HG02642 (cell line): ENCODE data around the gene TDO2.
"Not testable (repeated sequence)": the region's sequence is repeated elsewhere in the genome, so short reads cannot be mapped to it uniquely, and the experiment has no call there.

Experiments
- ATAC-seq: cut with Tn5 transposase; IDR thresholded peaks from one replicate; pipeline ENCODE4 v1.9.1; 2021; ENCODE audit warnings: mild to moderate bottlenecking; ENCODE audit not compliant: unreplicated experiment, poor library complexity

The TDO2 gene

DNA sequence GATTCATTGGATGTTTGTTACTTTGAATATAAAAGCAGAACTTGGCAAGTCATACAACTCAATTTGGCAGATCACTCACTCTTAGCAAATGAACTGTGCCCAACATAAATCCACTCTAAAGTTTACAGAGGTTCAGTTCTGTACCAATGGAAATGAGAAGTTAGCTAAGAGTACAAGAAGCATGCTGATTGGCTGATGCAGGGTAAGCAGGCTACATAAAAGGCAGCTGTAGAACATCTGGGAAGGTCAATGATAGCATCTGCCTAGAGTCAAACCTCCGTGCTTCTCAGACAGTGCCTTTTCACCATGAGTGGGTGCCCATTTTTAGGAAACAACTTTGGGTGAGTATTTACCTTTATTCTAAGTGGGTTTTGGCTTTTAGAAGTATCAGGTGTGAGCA is at the start of gene TDO2:
TSS of gene TDO2 (plus strand) at position 244 of the 400 bp plus-strand sequence. CDS start at position 307, 63 bp downstream.
- ATAC-seq, result no peak

DNA sequence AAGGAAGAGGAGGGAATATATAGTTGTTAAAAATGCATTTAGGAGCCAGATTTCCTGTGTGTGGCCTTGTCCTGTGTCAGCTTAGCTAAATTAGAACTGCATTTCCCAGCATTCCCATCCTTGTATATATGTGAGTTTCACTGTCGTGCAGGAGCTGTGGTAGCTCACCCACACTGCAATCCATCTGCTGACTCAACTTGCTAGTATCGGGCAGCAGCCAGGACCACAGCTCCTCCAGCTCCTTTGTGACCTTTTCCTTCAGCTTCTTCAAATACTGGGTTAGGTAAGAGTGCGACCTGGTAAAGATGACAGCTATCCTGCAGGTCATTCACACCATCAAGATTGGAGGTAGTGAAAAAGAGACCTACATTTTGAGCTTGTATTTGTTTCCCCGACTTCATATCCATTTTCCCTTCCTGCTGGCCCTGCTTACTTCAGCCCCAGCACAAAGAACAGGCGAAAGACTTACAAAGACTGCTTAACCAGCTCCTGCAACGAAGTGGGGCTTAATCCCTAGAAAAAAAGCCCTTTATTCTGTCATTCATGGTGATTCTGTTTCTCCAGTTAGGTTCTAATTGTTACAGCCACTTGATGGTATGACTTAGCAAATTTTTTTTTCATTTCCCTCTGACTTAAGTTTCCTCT is 48.8 kb upstream of the TDO2 start:
- ATAC-seq, result no peak

DNA sequence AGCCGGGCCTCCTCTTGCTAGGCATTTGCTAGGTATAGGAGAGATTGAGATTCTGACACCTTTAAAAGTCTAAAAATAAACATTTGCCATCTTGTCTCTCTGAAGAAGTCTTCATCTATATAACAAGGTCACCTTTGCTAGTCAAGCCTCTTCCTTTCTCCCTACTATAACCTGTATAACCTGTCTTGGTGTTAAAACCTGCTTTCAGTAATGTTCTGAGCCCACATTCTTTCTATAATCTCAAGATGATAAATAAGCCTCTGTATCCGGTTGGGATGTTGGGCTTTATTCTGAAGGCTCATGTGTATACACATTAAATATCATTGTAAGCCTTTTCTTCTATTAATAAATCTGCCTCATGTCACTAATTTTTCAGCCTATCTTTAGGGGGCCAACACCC is 47.6 kb upstream of the TDO2 start:
- ATAC-seq, result no peak

DNA sequence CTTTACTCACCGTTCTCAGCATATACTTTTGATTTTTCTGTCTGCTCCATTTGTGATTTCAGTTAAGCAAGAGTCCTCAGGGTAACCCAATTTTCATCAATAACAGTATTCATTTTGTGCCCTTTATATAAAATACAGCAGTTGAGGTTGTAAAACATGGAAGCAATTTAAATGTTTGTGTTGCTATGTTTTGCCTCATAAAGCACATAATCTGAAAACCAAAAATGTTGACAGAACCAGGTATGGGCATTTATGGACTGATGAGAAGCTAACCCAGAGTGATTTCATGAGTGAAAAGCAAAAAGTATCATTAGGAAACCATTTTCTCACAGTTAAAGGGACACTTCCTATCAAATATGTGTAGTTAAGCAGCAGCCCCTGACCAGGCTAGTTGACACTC is 37.3 kb upstream of the TDO2 start, which contains the start of gene ASIC5:
TSS of gene ASIC5 (minus strand) at position 101 of the 400 bp plus-strand sequence. CDS start at position 50, 51 bp downstream.
- no peak for ATAC-seq

DNA sequence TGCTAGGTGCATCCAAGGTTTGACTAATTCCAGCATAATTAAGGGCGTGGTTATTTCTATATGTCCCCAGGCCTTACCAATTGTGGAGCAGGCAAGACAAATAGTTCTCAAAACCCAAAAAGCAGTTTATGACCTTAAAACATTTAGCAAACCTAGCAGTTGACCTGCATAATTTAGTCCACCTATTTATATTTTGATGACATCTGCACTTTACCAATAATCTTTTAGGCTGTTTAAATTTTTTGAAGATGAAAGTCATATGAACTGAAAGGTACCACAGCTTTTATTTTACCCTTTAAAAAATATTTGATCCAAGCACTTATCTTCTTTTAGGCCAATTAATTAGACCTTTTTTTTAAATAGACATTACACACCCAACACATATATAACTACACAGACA is 27.6 kb upstream of the TDO2 start:
- no peak for ATAC-seq

DNA sequence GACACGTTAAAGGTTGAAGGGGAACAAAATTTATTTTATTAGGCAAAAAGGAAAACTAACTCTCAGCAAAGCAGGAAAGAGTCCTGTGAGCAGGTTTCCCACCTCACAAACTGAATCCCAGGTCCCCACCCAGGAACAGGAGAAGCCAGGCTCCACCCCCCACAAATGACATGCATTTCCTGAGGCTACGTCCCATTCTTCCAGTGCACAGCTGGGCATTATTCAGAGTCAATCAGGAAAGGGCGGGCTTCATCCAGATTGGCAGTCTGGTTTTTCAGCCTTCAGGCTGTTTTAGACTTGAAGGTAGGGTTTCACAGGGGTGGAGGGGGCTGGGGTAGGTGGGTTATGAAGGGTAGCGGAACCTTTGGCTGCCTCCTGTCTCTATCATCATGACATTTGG is 25.5 kb upstream of the TDO2 start:
- no peak for ATAC-seq

DNA sequence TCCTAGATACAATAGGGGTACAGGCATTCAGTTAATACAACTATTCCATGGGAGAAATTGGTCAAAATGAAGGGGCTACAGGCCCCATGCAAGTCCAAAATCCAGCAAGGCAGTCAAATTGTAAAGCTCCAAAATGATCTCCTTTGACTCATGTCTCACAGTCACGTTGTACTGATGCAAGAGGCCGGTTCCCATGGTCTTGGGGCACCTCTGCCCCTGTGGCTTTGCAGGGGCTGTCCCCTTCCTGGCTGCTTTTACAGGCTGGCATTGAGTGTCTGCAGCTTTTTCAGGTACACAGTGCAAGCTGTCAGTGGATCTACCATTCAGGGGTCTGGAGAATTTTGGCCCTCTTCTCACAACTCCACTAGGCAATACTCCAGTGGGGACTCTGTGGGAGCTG is 24.9 kb upstream of the TDO2 start:
- ATAC-seq, result no peak

DNA sequence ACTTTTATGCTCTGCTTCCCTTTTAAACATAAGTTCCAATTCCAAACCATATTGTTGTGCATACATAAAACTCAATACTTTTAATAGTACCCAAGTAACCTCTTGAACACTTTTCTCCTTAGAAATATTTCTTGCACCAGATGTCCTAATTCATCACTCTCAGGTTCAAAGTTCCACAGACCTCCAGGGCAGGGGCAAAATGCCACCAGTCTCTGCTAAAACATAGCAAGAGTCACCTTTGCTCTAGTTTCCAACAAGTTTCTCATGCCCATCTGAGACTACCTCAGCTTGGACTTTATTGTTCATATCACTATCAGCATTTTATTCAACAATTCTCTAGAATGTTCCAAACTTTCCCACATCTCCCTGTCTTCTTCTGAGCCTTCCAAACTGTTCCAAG is 23.7 kb upstream of the TDO2 start:
- no peak for ATAC-seq

DNA sequence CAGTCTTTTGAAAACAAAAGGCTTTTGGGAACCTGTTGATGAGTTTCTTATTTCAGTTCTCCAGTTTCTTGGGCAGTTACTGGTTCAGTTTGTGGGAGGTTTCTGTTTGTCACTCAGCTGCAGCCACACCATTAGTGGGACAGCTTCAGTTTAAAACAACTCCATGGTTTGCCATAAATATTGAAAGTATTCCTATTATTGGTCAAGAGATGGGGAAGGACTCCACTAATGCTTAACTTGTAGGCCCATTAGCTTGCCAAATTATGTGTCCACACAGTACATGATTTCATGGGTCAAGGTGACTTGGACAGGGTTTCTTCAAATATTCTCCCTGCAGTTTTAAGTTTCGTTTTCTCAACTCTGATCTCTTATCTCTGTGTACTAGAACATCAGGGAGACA is 21.9 kb upstream of the TDO2 start:
- peak; percentile 63 for ATAC-seq

DNA sequence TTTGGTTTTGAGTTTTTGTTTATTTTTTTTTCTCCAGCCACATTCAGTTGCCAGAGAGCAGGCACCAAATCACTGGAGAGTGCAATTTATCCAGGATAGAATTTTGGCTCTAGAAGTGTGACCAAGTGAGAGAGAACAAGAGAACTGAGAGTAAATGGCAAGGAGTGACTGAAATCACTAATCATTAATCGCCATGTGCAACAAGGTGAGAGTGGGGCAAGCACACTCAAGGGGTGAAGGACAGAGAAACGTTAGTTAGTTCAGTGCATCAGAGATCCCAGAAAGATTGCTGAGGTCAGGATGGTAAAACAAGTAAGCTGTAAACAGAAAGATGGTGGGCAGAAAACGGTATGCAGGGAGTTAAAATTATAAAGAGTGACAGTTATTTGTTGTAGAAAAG is 19.6 kb upstream of the TDO2 start:
- ATAC-seq, result no peak

DNA sequence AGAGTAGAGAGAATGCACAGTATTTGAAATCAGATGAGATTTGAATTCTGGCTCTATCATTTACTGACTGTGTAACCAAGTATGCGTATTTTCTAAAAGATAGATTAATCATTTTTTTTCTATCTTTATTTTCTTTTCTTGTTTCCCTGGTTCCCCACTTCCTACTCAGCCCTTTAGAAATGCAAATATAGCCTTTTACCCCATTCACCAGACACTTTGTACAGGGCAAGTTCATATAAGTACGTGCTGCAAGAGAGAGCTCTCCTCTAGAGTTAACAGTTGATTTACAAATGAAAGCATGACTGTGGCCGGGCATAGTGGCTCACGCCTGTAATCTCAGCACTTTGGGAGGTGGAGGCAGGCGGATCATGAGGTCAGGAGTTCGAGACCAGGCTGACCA is 17.8 kb upstream of the TDO2 start:
- no peak for ATAC-seq

DNA sequence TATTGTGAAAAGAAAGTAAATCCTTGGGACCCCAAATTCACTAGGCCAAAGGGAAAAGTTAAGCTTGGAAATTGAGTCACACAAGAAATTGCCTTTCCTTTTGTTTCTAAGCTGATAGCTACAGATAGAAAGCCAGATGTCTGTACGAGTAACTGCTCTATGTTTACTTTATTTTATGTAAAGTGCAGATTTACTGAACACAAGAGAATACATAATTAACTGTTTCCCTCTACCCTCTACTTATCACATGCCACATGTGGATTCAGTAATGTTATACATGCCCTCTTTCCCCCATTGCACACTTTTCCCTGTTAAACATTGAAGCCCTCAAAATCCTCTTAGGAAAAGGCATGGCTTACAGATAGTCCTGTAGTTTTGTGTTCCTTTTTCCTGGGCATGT is 16.5 kb upstream of the TDO2 start:
- ATAC-seq, result no peak

DNA sequence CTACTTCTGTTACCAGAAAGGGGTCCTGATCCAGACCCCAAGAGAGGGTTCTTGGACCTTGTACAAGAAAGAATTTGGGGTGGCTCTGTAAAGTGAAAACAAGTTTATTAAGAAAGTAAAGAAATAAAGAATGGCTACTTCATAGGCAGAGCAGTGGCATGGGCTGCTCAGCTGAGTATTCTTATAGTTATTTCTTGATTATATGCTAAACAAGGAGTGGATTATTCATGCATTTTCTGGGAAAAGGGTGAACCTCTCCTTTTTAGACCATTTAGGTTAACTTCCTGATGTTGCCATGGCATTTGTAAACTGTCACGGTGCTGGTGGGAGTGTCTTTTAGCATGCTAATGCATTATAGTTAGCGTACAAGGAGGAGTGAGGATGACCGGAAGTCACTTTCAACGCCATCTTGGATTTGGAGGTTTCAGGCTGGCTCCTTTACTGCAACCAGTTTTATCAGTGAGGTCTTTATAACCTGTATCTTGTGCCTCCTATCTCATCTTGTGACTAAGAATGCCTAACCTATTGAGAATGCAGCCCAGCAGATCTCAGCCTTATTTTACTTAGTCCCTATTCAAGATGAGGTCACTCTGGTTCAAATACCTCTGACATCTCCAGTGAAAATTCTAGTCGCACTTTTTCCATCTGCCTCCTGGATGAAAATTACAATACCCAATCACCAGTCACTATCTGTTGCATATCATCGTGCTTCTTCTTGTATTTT is 15.5 kb upstream of the TDO2 start:
- ATAC-seq, result no peak

DNA sequence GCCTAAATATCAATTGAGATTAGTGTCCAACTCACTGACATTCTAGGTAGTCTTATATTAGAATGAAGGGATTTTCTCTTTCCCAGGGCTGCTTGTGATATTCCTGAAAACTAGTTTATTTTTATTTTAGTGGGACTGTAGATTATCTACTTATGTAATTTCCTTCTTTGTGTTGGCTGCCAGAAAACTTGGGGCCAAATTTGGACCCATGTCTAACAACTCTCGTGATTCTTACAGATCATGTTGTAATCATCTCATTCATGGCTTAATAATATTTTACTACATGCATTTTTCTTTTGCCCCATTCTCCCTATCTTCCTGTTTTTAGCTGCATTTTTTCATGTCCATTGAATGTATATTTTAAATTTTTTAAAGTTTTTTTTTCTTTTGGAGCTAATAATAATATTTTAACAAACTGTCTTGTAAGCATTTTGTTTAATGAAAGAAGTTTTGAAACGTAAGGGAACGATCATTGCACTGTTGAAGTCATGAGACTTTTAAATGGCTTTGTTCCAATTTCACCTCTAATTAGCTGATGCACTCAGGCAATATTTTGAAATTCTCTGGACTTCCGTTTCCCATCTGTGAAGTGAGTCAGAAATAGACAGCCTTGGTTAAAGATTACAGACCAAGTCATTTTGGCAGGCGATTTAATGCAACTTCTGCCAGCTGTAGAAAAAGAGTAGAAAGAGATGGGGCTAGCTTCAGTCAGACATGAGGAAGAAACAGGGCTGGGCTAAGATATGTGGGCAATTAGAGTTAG is 14.3 kb upstream of the TDO2 start:
- peak; percentile 88 for ATAC-seq

DNA sequence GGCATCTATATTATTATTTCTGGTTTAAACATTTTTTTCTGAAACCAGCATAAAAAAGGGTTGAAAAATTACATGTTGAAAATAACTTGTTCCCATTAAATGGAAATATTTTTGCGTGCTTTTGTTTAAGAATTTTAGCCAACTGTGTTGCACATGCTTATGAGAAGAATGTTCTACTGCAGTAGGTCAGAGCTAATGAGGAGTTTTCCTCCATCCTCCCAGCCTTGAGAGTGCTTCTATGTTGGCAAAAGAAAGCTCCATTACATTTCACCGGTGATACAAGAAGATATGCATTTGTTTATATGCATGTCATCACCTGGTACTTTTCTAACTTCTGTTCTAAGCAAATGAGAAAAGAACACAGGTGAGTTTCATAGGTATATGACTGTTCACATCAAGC is 13.6 kb upstream of the TDO2 start:
- no peak for ATAC-seq

DNA sequence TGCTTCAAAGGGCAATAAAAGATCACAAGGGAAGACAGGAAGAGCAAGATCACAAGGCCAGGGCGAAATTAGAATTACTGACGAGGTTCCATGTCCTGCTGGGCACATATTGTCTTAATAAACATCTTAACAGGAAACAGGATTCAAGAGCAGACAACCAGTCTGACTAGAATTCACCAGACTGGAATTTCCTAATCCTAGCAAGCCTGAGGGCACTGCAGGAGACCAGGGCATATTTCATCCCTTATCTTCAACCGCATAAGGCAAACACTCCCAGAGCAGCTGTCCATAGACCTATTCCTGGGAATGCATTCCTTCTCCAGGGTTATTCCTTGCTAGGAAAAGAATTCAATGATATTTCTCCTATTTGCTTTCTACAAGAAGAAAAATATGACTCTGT is 12.4 kb upstream of the TDO2 start:
- no peak for ATAC-seq

DNA sequence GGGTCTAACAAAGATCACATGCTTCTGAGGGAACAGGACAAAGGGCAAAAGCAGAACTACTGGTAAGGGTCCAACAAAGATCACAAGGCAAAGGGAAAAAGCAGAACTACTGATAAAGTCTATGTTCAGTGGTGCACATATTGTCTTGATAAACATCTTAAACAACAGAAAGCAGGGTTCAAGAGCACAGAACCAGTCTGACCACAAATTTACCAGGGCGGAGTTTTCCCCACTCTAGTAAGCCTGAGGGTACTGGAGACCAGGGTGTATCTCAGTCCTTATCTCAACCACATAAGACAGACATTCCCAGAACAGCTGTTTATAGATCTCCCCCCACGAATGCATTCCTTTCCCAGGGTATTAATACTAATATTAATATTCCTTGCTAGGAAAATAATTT is 5.1 kb upstream of the TDO2 start:
- ATAC-seq, result not testable (repeated sequence)

DNA sequence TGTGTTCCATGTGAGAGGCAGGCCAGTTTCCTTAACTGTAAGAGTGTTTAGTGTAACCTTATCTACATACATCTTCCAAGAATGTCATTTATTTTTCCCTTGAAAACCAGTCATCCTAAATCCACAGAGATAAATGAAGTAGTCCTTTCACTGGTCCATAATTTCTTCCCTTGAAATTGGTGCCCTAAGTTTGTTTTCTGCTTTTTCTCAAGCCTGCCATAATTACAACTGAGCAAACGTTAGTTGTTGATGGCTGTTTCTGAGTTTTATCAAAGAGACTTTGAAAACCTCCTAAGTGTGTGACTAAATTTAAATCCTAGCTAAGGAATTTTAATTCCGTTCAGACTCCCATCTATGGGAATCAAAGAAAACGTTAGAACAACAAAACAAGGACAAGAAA is 3.6 kb upstream of the TDO2 start:
- no peak for ATAC-seq

DNA sequence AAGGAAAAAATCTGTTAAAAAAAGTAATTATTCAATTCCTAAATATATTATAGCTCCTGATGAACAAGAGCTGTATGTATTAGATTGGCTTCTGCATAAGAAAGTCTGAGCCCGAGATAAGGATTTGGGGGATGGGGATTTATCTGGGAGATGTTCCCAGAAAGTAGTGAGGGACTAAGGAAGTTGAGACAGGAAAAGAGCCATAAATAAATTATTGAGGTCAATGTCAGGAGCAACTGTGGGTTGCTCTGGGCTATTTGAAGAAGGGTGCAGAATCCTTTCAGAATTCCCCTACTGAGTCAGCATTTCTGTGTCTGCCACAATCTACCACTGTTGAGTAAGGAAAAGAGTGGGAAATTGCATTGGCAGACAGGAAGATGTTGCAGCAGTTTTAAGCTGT is 3.1 kb upstream of the TDO2 start:
- ATAC-seq, result no peak

DNA sequence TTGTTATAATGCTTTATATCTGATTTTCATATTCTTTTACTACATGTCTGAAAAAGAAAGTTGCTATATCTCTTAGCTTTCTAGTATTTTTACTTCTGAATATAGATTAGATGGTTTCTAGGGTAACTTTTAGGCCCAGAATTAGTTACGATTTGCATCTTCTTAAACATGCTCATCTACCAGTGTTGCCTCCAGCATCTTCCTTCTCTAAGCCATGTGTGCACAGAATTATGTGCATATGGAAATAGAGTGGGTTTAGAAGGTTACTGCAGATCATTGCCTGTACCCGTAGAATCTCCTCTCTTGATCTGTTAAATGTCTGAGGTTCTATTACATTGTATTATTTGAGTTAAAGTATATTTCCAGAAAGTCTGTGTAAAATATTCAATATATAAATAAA is 2.5 kb upstream of the TDO2 start:
- ATAC-seq, result no peak

DNA sequence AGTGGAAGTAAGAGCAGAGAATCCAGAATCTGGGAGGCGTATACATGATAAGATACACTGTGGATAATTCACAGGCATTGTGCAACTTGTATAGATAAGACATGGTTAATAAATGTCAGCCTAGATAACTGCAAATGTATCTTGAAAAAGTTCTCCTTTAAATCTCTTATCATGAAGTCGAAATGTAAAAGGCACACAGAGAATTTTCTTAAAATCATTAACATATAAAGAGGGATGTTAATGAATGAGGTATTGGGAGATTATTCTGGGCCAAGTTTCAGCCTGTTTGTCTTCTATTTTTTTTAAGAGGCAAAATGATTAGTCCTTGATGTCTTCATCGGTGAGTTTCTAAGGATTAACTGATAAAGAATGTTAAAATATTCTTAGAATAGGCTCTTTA is 835 bp downstream of the TDO2 start:
- ATAC-seq, result no peak
